Fibroblast of lung (primary cell): ENCODE data around the gene CCL3. TPM values are rescaled to one million over a fixed set of nuclear protein-coding genes. Genes with fewer than 3 reads are reported as not detected.

Experiments
- DNase-seq, 2 donors: peaks; one replicate each; pipeline versions ENCODE4 v3.0.0 to v3.0.0-alpha.2; 2010; ENCODE audit warnings: low read depth in 2 of 2
- H2AFZ ChIP-seq: 2 replicates; pipeline ENCODE4 v1.5.1; 2012; ENCODE audit warnings: low read length, control low read depth, inconsistent platforms
- H3K27ac ChIP-seq: 2 replicates; pipeline ENCODE4 v1.5.1; 2011; ENCODE audit warnings: low read length, control low read depth; ENCODE audit not compliant: insufficient read depth
- H3K27me3 ChIP-seq: 2 replicates; pipeline ENCODE4 v1.5.1; 2011; ENCODE audit warnings: mild to moderate bottlenecking, low read length; ENCODE audit not compliant: control insufficient read depth, insufficient read depth
- H3K36me3 ChIP-seq: 2 replicates; pipeline ENCODE4 v1.5.1; 2011; ENCODE audit warnings: low read length; ENCODE audit not compliant: control insufficient read depth, insufficient read depth
- H3K4me1 ChIP-seq: 2 replicates; pipeline ENCODE4 v1.5.1; 2011; ENCODE audit warnings: low read length; ENCODE audit not compliant: control insufficient read depth, insufficient read depth; ENCODE audit errors: extremely low read depth
- H3K4me2 ChIP-seq: 2 replicates; pipeline ENCODE4 v1.5.1; 2011; ENCODE audit warnings: low read length, control low read depth; ENCODE audit not compliant: insufficient read depth; ENCODE audit errors: extremely low read depth
- H3K4me3 ChIP-seq, 4 experiments: fragments of 200-600 bp in 1 of 4; sonication (generic) in 1 of 4; replicated peaks in 1 of 4; 2 replicates each; pipeline ENCODE4 v1.5.1; 2011 to 2016; ENCODE audit warnings: low read length in 4 of 4, low read depth in 3 of 4, mild to moderate bottlenecking in 3 of 4, control low read depth in 2 of 4, inconsistent platforms in 1 of 4, mixed read lengths in 1 of 4; ENCODE audit not compliant: insufficient read depth in 1 of 4; ENCODE audit errors: control extremely low read depth in 1 of 4
- H3K79me2 ChIP-seq: 2 replicates; pipeline ENCODE4 v1.5.1; 2012; ENCODE audit warnings: mild to moderate bottlenecking, low read length, inconsistent platforms; ENCODE audit not compliant: control insufficient read depth, insufficient read depth
- H3K9ac ChIP-seq: 2 replicates; pipeline ENCODE4 v1.5.1; 2011; ENCODE audit warnings: mild to moderate bottlenecking, low read length, control low read depth; ENCODE audit not compliant: insufficient read depth
- H3K9me3 ChIP-seq: 2 replicates; pipeline ENCODE4 v1.5.1; 2012; ENCODE audit warnings: low read depth, low read length; ENCODE audit not compliant: control insufficient read depth, insufficient read depth
- H4K20me1 ChIP-seq: 2 replicates; pipeline ENCODE4 v1.5.1; 2011; ENCODE audit warnings: low read length; ENCODE audit not compliant: control insufficient read depth, insufficient read depth; ENCODE audit errors: extremely low read depth
- CTCF ChIP-seq, 2 donors: IDR thresholded peaks in 1 of 2; conservative IDR thresholded peaks in 1 of 2; 1 replicate in 1 of 2; 2 replicates in 1 of 2; pipeline ENCODE4 v1.5.1; 2011 to 2012; ENCODE audit warnings: low read length in 2 of 2, control low read depth in 1 of 2, inconsistent platforms in 1 of 2, low read depth in 1 of 2, mild to moderate bottlenecking in 1 of 2
- EZH2 ChIP-seq: IDR thresholded peaks from 2 replicates; pipeline ENCODE4 v1.5.1; 2012; ENCODE audit warnings: low read length, control low read depth, mild to moderate bottlenecking; ENCODE audit errors: missing control alignments
- polyA plus RNA-seq, 2 donors: library from polyadenylated mRNA; depleted of rRNA in 1 of 2; stranded (reverse) in 1 of 2; unstranded in 1 of 2; fragments of >200 nt; gene quantifications; 2 replicates each; pipeline ENCODE4 v1.2.1, GENCODE V29; 2011 to 2012; ENCODE audit warnings: missing spikeins in 1 of 2
- total RNA-seq: library from RNA; depleted of rRNA; stranded (reverse); fragments of >200 nt; gene quantifications from 2 replicates; pipeline ENCODE4 v1.2.1, GENCODE V29; 2014

The CCL3 gene
- total and polyA plus RNA-seq, 2 donors (not counting 1 experiment from before 2014, with no cell fraction given): not detected

- no peak for TF ChIP-seq EZH2
- no peak for TF ChIP-seq CTCF (conservative IDR thresholded peaks at IDR 0.05 in 1 of 2, IDR thresholded peaks at IDR 0.05 in 1 of 2; ENCODE audit: low read depth in 1 of 2, low read length in 2 of 2)
- Histone ChIP-seq H2AFZ (no peak overlapping the region), H3K4me1 (no peaks in the 10 kb centered on the region), H3K79me2 (no peaks in the 10 kb centered on the region), H4K20me1 (no peaks in the 10 kb centered on the region), H3K4me2 (no peak overlapping the region), H3K9me3 (no peaks in the 10 kb centered on the region), H3K9ac (no peak overlapping the region), H3K27me3 (no peaks in the 10 kb centered on the region), H3K36me3 (no peaks in the 10 kb centered on the region), H3K27ac (no peak overlapping the region), H3K4me3 (no peak overlapping the region)
- DNase-seq: no peak
These were observed 30.5 kb downstream of the CCL3 start for GRCh38 chr17:36059406-36059805.

GRCh38 chr17:36057911-36058310 is 32.0 kb downstream of the CCL3 start:
- TF ChIP-seq CTCF (conservative IDR thresholded peaks at IDR 0.05 in 1 of 2, IDR thresholded peaks at IDR 0.05 in 1 of 2; ENCODE audit: low read depth in 1 of 2, low read length in 2 of 2) (no peak), EZH2 (no peak)
- Histone ChIP-seq H4K20me1 (no peaks in the 10 kb centered on the region), H3K4me3 (no peak overlapping the region), H3K4me1 (no peaks in the 10 kb centered on the region), H3K27me3 (no peaks in the 10 kb centered on the region), H3K9me3 (no peaks in the 10 kb centered on the region), H3K9ac (no peak overlapping the region), H3K79me2 (no peaks in the 10 kb centered on the region), H3K4me2 (no peak overlapping the region), H2AFZ (no peak overlapping the region), H3K27ac (no peak overlapping the region), H3K36me3 (no peaks in the 10 kb centered on the region)
- no peak for DNase-seq

GRCh38 chr17:36055921-36056520 is 33.9 kb downstream of the CCL3 start:
- TF ChIP-seq EZH2 (no peak), CTCF (conservative IDR thresholded peaks at IDR 0.05 in 1 of 2, IDR thresholded peaks at IDR 0.05 in 1 of 2; ENCODE audit: low read depth in 1 of 2, low read length in 2 of 2) (no peak)

More at GRCh38 chr17:36055921-36056520, 33.9 kb downstream of the CCL3 start:
- Histone ChIP-seq H3K27me3 (no peaks in the 10 kb centered on the region), H3K79me2 (no peaks in the 10 kb centered on the region), H4K20me1 (no peaks in the 10 kb centered on the region), H3K36me3 (no peaks in the 10 kb centered on the region), H2AFZ (no peak overlapping the region), H3K9me3 (no peaks in the 10 kb centered on the region), H3K9ac (no peak overlapping the region), H3K4me2 (no peak overlapping the region), H3K27ac (no peak overlapping the region), H3K4me3 (no peak overlapping the region), H3K4me1 (no peaks in the 10 kb centered on the region)
- no peak for DNase-seq
